Mesodermal cell (in vitro differentiated cells): ENCODE data around the gene UTS2R.
"Not testable (repeated sequence)": the region's sequence is repeated elsewhere in the genome, so short reads cannot be mapped to it uniquely, and the experiment has no call there.

Experiments used
- H3K27ac ChIP-seq: 2 replicates; pipeline ENCODE4 v1.7.0; 2013; ENCODE audit warnings: mild to moderate bottlenecking, low read depth, low read length, moderate library complexity; ENCODE audit not compliant: severe bottlenecking
- H3K36me3 ChIP-seq: 2 replicates; pipeline ENCODE4 v1.7.1; 2013; ENCODE audit warnings: mild to moderate bottlenecking, low read length, moderate library complexity; ENCODE audit not compliant: control insufficient read depth, insufficient read depth
- H3K4me1 ChIP-seq: one replicate; pipeline ENCODE4 v1.7.1; 2013; ENCODE audit warnings: mild to moderate bottlenecking, low read length; ENCODE audit not compliant: insufficient read depth, control insufficient read depth, poor library complexity, severe bottlenecking
- H3K4me3 ChIP-seq: 2 replicates; pipeline ENCODE4 v1.7.0; 2013; ENCODE audit warnings: low read length, control low read depth, mild to moderate bottlenecking; ENCODE audit not compliant: insufficient read depth, poor library complexity, severe bottlenecking; ENCODE audit errors: extremely low read depth
- H3K9me3 ChIP-seq: 2 replicates; pipeline ENCODE4 v1.7.1; 2013; ENCODE audit warnings: mild to moderate bottlenecking, low read length, moderate library complexity; ENCODE audit not compliant: control insufficient read depth
- WGBS, 2 experiments: methylation state at CpG; one replicate each; pipeline ENCODE4 v1.1.5; 2013; ENCODE audit warnings: missing lambda C conversion rate in 2 of 2; ENCODE audit not compliant: insufficient coverage in 2 of 2; 5-methylcytosine and 5-hydroxymethylcytosine counted together

UTS2R gene

DNA sequence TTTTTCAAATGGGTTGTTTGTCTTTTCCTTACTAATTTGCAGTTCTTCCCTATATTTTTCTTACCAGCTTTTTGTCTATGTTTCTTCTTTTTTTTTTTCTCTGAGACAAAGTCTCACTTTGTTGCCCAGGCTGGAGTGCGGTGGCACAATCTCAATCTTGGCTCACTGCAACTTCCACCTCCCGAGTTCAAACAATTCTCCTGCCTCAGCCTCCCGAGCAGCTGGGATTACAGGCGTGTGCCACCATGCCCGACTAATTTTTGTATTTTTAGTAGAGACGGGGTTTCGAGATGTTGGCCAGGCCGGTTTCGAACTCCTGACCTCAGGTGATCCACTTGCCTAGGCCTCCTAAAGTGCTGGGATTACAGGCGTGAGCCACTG is 1.5 kb downstream of the UTS2R start:
- not testable (repeated sequence) for H3K9me3 ChIP-seq, H3K36me3 ChIP-seq, H3K4me3 ChIP-seq, H3K27ac ChIP-seq, H3K4me1 ChIP-seq
- WGBS, 2 experiments: 95 to 97% methylated on average over 9 to 10 of the region's 10 CpGs

- H3K4me3 ChIP-seq: no peak overlapping the region
- H3K36me3 ChIP-seq: no peaks in the 10 kb centered on the region
- 93 to 95% methylated on average over 33 to 35 of the region's 37 CpGs for WGBS, 2 experiments
Observed at GRCh38 chr17:82373731-82374625, 2.4 kb downstream of the UTS2R start.

DNA sequence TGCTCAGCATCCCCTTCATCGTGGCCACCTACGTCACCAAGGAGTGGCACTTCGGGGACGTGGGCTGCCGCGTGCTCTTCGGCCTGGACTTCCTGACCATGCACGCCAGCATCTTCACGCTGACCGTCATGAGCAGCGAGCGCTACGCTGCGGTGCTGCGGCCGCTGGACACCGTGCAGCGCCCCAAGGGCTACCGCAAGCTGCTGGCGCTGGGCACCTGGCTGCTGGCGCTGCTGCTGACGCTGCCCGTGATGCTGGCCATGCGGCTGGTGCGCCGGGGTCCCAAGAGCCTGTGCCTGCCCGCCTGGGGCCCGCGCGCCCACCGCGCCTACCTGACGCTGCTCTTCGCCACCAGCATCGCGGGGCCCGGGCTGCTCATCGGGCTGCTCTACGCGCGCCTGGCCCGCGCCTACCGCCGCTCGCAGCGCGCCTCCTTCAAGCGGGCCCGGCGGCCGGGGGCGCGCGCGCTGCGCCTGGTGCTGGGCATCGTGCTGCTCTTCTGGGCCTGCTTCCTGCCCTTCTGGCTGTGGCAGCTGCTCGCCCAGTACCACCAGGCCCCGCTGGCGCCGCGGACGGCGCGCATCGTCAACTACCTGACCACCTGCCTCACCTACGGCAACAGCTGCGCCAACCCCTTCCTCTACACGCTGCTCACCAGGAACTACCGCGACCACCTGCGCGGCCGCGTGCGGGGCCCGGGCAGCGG is 3.2 kb downstream of the UTS2R start:
- H3K4me3 ChIP-seq: no peak overlapping the region
- no peak overlapping the region for H3K27ac ChIP-seq
- H3K36me3 ChIP-seq: no peaks in the 10 kb centered on the region
- no peaks in the 10 kb centered on the region for H3K4me1 ChIP-seq
- 79 to 84% methylated on average over 63 to 77 of the region's 79 CpGs for whole genome bisulfite sequencing, 2 experiments
- no peaks in the 10 kb centered on the region for H3K9me3 ChIP-seq

More at GRCh38 chr17:82373731-82374625, 2.4 kb downstream of the UTS2R start:
- Histone ChIP-seq H3K27ac (no peak overlapping the region), H3K4me1 (no peaks in the 10 kb centered on the region), H3K9me3 (no peaks in the 10 kb centered on the region)

DNA sequence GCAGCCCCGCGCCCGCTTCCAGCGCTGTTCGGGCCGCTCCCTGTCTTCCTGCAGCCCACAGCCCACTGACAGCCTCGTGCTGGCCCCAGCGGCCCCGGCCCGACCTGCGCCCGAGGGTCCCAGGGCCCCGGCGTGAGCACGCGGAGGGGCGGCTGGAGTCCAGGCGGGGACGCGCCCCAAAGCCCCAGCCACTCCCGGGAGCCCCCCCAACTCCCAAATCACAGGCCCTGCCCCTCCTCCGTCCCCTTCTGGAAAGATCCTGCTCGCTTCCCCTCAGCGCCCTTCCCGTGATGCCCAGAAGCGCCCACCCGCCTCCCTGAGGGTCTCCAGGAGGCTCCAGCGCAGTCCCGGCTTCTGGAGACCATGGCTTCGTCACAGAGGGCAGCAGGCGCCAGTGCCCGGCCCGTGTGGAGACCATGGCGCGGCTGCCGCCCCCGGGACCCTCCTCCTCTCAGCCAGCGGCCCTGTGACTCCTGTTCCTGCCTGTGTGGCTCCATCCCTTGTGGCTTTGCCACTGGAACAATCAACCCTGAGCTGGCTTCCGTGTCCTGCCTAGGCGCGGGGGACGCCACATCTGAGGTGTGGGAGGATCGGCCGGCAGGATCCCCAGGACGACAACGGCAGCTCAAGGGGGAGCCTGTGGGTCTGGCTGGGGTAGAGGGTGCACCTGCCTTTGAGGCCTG is 3.9 kb downstream of the UTS2R start:
- WGBS, 2 experiments: 93 to 94% methylated on average over 22 to 44 of the region's 46 CpGs
- H3K36me3 ChIP-seq: no peaks in the 10 kb centered on the region
- no peak overlapping the region for H3K27ac ChIP-seq
- no peaks in the 10 kb centered on the region for H3K4me1 ChIP-seq
- H3K9me3 ChIP-seq: no peaks in the 10 kb centered on the region
- no peak overlapping the region for H3K4me3 ChIP-seq

- Histone ChIP-seq H3K4me3 (no peak overlapping the region), H3K9me3 (no peaks in the 10 kb centered on the region), H3K4me1 (no peaks in the 10 kb centered on the region), H3K27ac (no peak overlapping the region), H3K36me3 (no peaks in the 10 kb centered on the region)
- 95 to 97% methylated on average over 13 to 14 of the region's 16 CpGs for WGBS, 2 experiments
Observed at GRCh38 chr17:82376042-82376730, 4.6 kb downstream of the UTS2R start.

- H3K9me3 ChIP-seq, H3K4me3 ChIP-seq, H3K36me3 ChIP-seq, H3K27ac ChIP-seq, H3K4me1 ChIP-seq: not testable (repeated sequence)
- no CpG with 5 or more reads among the region's 5 CpGs for WGBS, 2 experiments
Observed at GRCh38 chr17:82377294-82377693, 5.7 kb downstream of the UTS2R start.

DNA sequence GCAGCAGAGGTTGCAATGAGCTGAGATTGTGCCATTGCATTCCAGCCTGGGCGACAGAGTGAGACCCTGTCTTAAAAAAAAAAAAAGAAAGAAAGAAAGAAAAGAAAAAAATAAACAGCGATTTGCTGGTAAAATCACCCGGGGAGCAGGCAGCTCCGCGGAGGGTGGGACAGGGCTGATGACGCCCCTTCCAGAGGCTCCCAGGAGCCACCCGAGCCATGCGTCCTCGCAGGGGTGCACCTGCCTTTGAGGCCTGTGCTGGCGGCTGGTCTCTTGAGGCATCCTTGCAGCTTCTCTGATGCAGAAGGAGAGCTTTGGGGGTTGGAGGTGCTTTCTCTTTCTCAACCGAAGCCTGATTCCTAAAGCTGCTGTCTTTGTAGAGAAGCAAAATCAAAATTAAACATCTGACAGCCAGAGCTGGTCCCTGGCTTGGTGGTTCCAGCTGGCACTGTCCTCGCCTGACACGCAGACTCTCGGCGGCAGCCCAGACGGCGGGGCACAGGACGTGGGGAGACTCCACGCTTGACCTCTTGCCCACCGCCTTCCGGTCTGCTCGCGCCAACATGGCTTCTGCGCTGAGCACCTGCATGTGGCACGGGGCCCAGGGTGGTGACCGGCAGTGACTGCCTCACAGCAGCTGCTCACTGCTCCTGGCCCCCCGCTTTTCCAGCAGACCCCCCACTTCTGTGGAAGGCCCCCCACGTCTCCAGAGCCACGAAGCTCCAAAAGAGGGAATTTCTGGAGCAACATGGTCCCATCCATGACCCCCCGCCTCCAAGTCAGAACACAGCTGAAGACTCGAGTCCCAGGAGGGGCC is 6.6 kb downstream of the UTS2R start:
- Histone ChIP-seq H3K4me1 (no peaks in the 10 kb centered on the region), H3K9me3 (no peaks in the 10 kb centered on the region), H3K4me3 (no peak overlapping the region), H3K27ac (no peak overlapping the region), H3K36me3 (no peaks in the 10 kb centered on the region)
- 92 to 94% methylated on average over 24 to 29 of the region's 31 CpGs for WGBS, 2 experiments

GRCh38 chr17:82378741-82379021 is 7.1 kb downstream of the UTS2R start:
- Histone ChIP-seq H3K4me1 (no peaks in the 10 kb centered on the region), H3K9me3 (no peaks in the 10 kb centered on the region), H3K4me3 (no peak overlapping the region), H3K27ac (no peak overlapping the region), H3K36me3 (no peaks in the 10 kb centered on the region)
- 85 to 91% methylated on average over 7 to 9 of the region's 10 CpGs for WGBS, 2 experiments

DNA sequence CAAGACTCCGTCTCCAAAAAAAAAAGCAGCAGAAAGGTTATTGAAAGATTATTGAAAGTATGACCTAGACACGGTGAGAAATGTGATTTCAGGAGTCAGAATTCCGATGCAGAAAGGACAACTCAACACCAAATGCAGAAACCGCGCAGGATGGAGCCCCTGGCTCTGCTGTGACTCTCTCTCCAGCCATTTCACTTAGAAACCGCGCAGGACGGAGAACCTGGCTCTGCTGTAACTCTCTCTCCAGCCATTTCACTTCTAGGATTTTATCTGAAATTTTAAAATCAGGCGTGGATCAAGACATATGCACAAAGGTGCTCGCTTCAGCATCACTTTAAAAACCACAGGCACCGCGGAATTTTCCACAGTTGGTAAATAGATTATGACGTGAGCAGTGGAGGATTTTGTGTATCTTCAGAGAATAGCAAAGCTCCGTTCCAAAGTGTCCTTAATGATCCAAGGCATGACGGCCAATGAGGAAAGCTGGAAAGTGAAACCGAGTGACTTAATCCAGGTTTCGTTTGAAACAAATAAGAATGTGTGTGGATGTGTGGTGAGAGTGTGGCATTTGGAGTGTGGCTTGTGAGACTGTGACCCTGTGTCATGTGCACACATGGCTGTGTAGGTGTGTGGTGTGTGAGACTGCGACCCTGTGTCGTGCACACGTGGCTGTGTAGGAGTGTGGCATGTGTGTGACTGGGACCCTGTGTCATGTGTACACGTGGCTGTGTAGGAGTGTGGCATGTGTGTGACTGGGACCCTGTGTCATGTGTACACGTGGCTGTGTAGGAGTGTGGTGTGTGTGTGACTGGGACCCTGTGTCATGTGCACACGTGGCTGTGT is 9.5 kb downstream of the UTS2R start:
- Histone ChIP-seq H3K9me3 (no peaks in the 10 kb centered on the region), H3K27ac (no peak overlapping the region), H3K4me3 (no peak overlapping the region), H3K4me1 (peaks cover 11% of the 10 kb centered on the region), H3K36me3 (no peaks in the 10 kb centered on the region)
- 89% methylated on average over 20 to 22 of the region's 23 CpGs for WGBS, 2 experiments
